HepG2 (cell line): ENCODE results near the gene TPX2. TPM values are rescaled to one million over a fixed set of nuclear protein-coding genes. Genes with fewer than 3 reads are reported as not detected.

Source experiments
- ATAC-seq: fragments of 200-7000 bp; cut with Tn5 transposase; 3 replicates; pipeline ENCODE4 v1.9.1; 2020; ENCODE audit warnings: mild to moderate bottlenecking, moderate library complexity
- BruUV-seq: library from RNA; stranded (reverse); fragments of 400-500 nt; replicated peaks from 2 replicates; lab custom pipeline; 2021; lab: Mats Ljungman, UMichigan
- CTCF ChIA-PET: fragments of 300-600 bp; formaldehyde crosslinking; extraction: SDS; loops from one replicate; lab custom pipeline; 2021; ENCODE audit warnings: low total read pairs, inconsistent platforms, low intra/inter-chr PET ratio; lab: Yijun Ruan, JAX
- POLR2A ChIA-PET: fragments of 350-600 bp; sonication (Branson Sonifier 250); formaldehyde crosslinking; loops from one replicate; lab custom pipeline; 2020; ENCODE audit warnings: antibody characterized with exemption, inconsistent platforms; lab: Yijun Ruan, JAX
- DNase-seq: peaks from one replicate; pipeline ENCODE4 v3.0.0-alpha.2; 2015; ENCODE audit warnings: low spot score
- FAIRE-seq: peaks from 3 replicates; lab custom pipeline; 2011; peaks lifted over from hg19 to GRCh38; lab: Jason Lieb, UNC
- H2AFZ ChIP-seq: one replicate; pipeline ENCODE4 v1.6.1; 2011; ENCODE audit warnings: low read length, inconsistent platforms
- H3K27ac ChIP-seq: fragments of 300-600 bp; 3 replicates; pipeline ENCODE4 v1.8.0; 2011; ENCODE audit warnings: mixed run types, mild to moderate bottlenecking, mixed read lengths, low read length, inconsistent platforms; ENCODE audit not compliant: insufficient read depth; ENCODE audit errors: extremely low read length
- H3K27me3 ChIP-seq, 2 experiments: fragments of 200-600 bp in 1 of 2; 2 replicates in 1 of 2; 3 replicates in 1 of 2; pipeline versions ENCODE4 v1.6.0 to v1.8.0; 2011; ENCODE audit warnings: low read length in 2 of 2, mild to moderate bottlenecking in 2 of 2, moderate library complexity in 2 of 2, inconsistent platforms in 1 of 2; ENCODE audit not compliant: insufficient read depth in 2 of 2, control insufficient read depth in 1 of 2
- H3K36me3 ChIP-seq, 2 experiments: fragments of 200-600 bp in 1 of 2; replicated peaks in 1 of 2; 2 replicates in 1 of 2; 3 replicates in 1 of 2; pipeline versions ENCODE4 v1.5.1 to v1.8.0; 2011; ENCODE audit warnings: low read length in 2 of 2, inconsistent platforms in 1 of 2; ENCODE audit not compliant: insufficient read depth in 2 of 2, control insufficient read depth in 1 of 2
- H3K4me1 ChIP-seq: 2 replicates; pipeline ENCODE4 v1.5.1; 2012; ENCODE audit warnings: low read length, inconsistent platforms; ENCODE audit not compliant: insufficient read depth
- H3K4me2 ChIP-seq: 2 replicates; pipeline ENCODE4 v1.6.0; 2011; ENCODE audit warnings: low read depth, low read length, inconsistent platforms
- H3K4me3 ChIP-seq, 3 experiments: fragments of 200-600 bp in 1 of 3; sonication (generic), shearing (Covaris generic) in 1 of 3; replicated peaks in 1 of 3; 2 replicates each; pipeline ENCODE4 v1.5.1; 2011 to 2016; ENCODE audit warnings: low read length in 3 of 3, inconsistent platforms in 2 of 3, low read depth in 2 of 3, mild to moderate bottlenecking in 2 of 3, control low read depth in 1 of 3, mixed read lengths in 1 of 3; ENCODE audit not compliant: insufficient read depth in 1 of 3
- H3K79me2 ChIP-seq: one replicate; pipeline ENCODE4 v1.6.1; 2011; ENCODE audit warnings: low read length, inconsistent platforms; ENCODE audit not compliant: insufficient read depth
- H3K9ac ChIP-seq: 2 replicates; pipeline ENCODE4 v1.6.0; 2011; ENCODE audit warnings: mild to moderate bottlenecking, low read depth, low read length, inconsistent platforms; ENCODE audit not compliant: insufficient read depth
- H3K9me3 ChIP-seq: 2 replicates; pipeline ENCODE4 v1.5.1; 2012; ENCODE audit warnings: mild to moderate bottlenecking, low read length
- H4K20me1 ChIP-seq: 2 replicates; pipeline ENCODE4 v1.6.0; 2011; ENCODE audit warnings: inconsistent platforms, mild to moderate bottlenecking, low read length, moderate library complexity; ENCODE audit not compliant: insufficient read depth
- HNRNPUL1 ChIP-seq: fragments of 200-400 bp; formaldehyde crosslinking; IDR thresholded peaks from 2 replicates; pipeline ENCODE4 v1.6.1; 2017; ENCODE audit warnings: low read depth, mild to moderate bottlenecking, low read length, moderate library complexity
- NFYC ChIP-seq: IDR thresholded peaks from 2 replicates; pipeline ENCODE4 v1.6.1; 2016; ENCODE audit warnings: missing genetic modification reagents, missing compliant biosample characterization
- SP5 ChIP-seq: IDR thresholded peaks from 2 replicates; pipeline ENCODE4 v1.6.1; 2016; ENCODE audit warnings: low read depth, borderline replicate concordance
- TAF15 ChIP-seq: fragments of 200-400 bp; formaldehyde crosslinking; IDR thresholded peaks from one replicate; pipeline ENCODE4 v1.6.1; 2018; ENCODE audit warnings: mild to moderate bottlenecking, low read depth, low read length; ENCODE audit not compliant: poor library complexity, severe bottlenecking
- ZNF143 ChIP-seq: sonication (generic); formaldehyde crosslinking; IDR thresholded peaks from 2 replicates; pipeline ENCODE4 v1.4.0; 2020; ENCODE audit warnings: missing genetic modification reagents
- ZNF776 ChIP-seq: sonication (generic); formaldehyde crosslinking; IDR thresholded peaks from 2 replicates; pipeline ENCODE4 v1.4.0; 2020; ENCODE audit warnings: mild to moderate bottlenecking, missing genetic modification reagents
- ZNF788 ChIP-seq: sonication (generic); formaldehyde crosslinking; IDR thresholded peaks from 2 replicates; pipeline ENCODE4 v1.5.0; 2020; ENCODE audit warnings: mild to moderate bottlenecking, missing genetic modification reagents, borderline replicate concordance
- ZNF841 ChIP-seq: sonication (generic); formaldehyde crosslinking; IDR thresholded peaks from 2 replicates; pipeline ENCODE4 v1.8.1; 2023; ENCODE audit warnings: missing genetic modification reagents, borderline replicate concordance
- WGBS: methylation state at CpG from one replicate; pipeline ENCODE4 v1.1.6; 2017; ENCODE audit warnings: low lambda C conversion rate; 5-methylcytosine and 5-hydroxymethylcytosine counted together
- in situ Hi-C: cut with HindIII; loops from 2 replicates; pipeline ENCODE4 v1.10.0; 2017; ENCODE audit warnings: low pct_unique_long_range_greater_than_20kb; ENCODE audit not compliant: extremely low pct_ligation_motif_present
- intact Hi-C: fragments of 100-400 bp; cut with micrococcal nuclease; formaldehyde crosslinking; loops from one replicate; pipeline ENCODE4 v1.10.0; 2022; ENCODE audit not compliant: unreplicated experiment
- polyA plus RNA-seq, 8 experiments: library from polyadenylated mRNA; depleted of rRNA in 3 of 8; stranded (reverse) in 7 of 8; unstranded in 1 of 8; fragments of >200 nt; fragmentation: Illumina TruSeq in 4 of 8; extraction: Trizol in 4 of 8; gene quantifications; 2 replicates each; pipeline versions ENCODE4 v1.2.1 to v1.2.3, GENCODE V29; 2011 to 2016; ENCODE audit warnings: low read depth in 4 of 8, missing spikeins in 1 of 8, mixed read lengths in 1 of 8; ENCODE audit not compliant: insufficient read depth in 1 of 8
- total RNA-seq, 5 experiments: library from RNA; depleted of rRNA; stranded (reverse); fragments of >200 nt; fragmentation: Illumina TruSeq; extraction: Trizol; gene quantifications; 2 replicates each; pipeline ENCODE4 v1.2.3, GENCODE V29; 2016; ENCODE audit warnings: low read depth in 1 of 5
- TF ChIP-seq, protein P1 (sequence below): sonication (generic); formaldehyde crosslinking; IDR thresholded peaks from 2 replicates; pipeline ENCODE4 v1.4.0; 2020; ENCODE audit warnings: missing genetic modification reagents, low read depth, mild to moderate bottlenecking, borderline replicate concordance
- TF ChIP-seq, protein P2 (sequence below): sonication (generic); formaldehyde crosslinking; IDR thresholded peaks from 2 replicates; pipeline ENCODE4 v1.5.1; 2020; ENCODE audit warnings: mild to moderate bottlenecking, missing genetic modification reagents, moderate library complexity
- TF ChIP-seq, protein P3 (sequence below): sonication (generic); formaldehyde crosslinking; IDR thresholded peaks from 2 replicates; pipeline ENCODE4 v1.4.0; 2020; ENCODE audit warnings: missing genetic modification reagents
- TF ChIP-seq, protein P4 (sequence below): IDR thresholded peaks from 2 replicates; pipeline ENCODE4 v1.6.1; 2016; ENCODE audit warnings: missing biosample characterization, missing genetic modification reagents, low read depth
- TF ChIP-seq, protein P5 (sequence below): sonication (generic); formaldehyde crosslinking; IDR thresholded peaks from 2 replicates; pipeline ENCODE4 v1.4.0; 2020; ENCODE audit warnings: missing genetic modification reagents, borderline replicate concordance

Gene TPX2
- total and polyA plus RNA-seq, 2 of the 13 experiments (the other 11 are each of a cell fraction or from before 2014, with no cell fraction given) = 34.3 to 124 TPM

DNA sequence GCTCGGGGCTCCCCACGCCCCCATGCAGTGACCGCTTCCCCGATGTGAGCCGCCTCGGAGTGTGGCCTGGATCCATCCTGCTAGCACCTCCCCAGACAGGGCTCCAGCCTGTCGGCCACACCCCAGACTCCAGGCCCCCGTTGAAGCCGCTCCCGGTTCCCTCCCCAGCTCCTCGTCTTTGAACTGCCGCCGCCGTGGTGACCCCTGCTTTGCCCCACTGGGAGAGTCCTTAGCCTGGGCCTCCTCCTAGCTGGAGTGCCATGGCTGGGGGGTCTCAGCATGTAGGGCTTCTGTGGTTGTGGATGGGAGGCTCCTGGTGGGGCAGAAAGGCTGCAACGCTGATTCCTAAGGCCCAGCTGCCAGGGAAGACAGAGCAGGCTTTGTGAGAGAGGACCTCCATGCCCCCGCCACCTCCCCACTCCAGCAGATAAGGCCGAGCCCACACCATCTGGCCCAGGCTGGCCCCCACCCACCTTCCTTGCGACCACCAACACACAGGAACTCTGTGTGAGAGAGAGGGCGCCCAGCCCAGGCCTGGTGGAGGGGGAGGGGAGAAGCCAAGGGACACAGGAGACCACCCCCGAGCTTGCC lies 94.9 kb downstream of the TPX2 start:
- ATAC-seq (peak; percentile 19), DNase-seq (no peak), FAIRE-seq (no peak)
- H3K4me1 ChIP-seq = peaks cover 31% of the 10 kb centered on the region
- no TSS peak for BruUV-seq
- H3K27ac ChIP-seq = no peak overlapping the region
- H2AFZ ChIP-seq = no peak overlapping the region
- H3K36me3 ChIP-seq = no peaks in the 10 kb centered on the region
- WGBS = 36% methylated on average over 16 of the region's 20 CpGs
- H3K79me2 ChIP-seq = no peaks in the 10 kb centered on the region
- in situ Hi-C loops (no loop called here), intact Hi-C loops (loop anchor here (1.0 kb wide), 1 partner anchor 12 kb away; no protein-coding TSS in a partner anchor)
- ChIA-PET POLR2A (no interaction called here), CTCF (interaction anchor here (0.6 to 1.9 kb wide), 3 partner anchors 11 to 197 kb away, joined by 3 to 11 read pairs (median 7); no protein-coding TSS in a partner anchor)
- H3K4me3 ChIP-seq = no peak overlapping the region
- no peak overlapping the region for H3K9ac ChIP-seq
- peaks cover 0 to 6% of the 10 kb centered on the region in 2 experiments; a peak in 3 of 5 replicates for H3K27me3 ChIP-seq
- H3K4me2 ChIP-seq = peak overlapping the region; percentile 19
- H3K9me3 ChIP-seq = no peaks in the 10 kb centered on the region
- no peaks in the 10 kb centered on the region for H4K20me1 ChIP-seq
- TF ChIP-seq ZNF788 = no peak
- TF ChIP-seq, protein P1, sequence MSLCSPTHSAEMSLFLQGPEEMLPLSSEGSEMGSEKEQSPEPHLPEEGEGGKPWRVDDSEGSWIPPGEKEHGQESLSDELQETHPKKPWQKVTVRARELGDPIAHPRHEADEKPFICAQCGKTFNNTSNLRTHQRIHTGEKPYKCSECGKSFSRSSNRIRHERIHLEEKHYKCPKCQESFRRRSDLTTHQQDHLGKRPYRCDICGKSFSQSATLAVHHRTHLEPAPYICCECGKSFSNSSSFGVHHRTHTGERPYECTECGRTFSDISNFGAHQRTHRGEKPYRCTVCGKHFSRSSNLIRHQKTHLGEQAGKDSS (CRISPR knock-in tag) = no peak
- TF ChIP-seq ZNF776 (CRISPR knock-in tag) = 0 out of 2 replicates have a peak, but pooled peaks have one; percentile 27
- TF ChIP-seq NFYC (CRISPR knock-in tag) = no peak
- TF ChIP-seq HNRNPUL1 = no peak
- peak; percentile 33 for TF ChIP-seq TAF15
- TF ChIP-seq, protein P2, sequence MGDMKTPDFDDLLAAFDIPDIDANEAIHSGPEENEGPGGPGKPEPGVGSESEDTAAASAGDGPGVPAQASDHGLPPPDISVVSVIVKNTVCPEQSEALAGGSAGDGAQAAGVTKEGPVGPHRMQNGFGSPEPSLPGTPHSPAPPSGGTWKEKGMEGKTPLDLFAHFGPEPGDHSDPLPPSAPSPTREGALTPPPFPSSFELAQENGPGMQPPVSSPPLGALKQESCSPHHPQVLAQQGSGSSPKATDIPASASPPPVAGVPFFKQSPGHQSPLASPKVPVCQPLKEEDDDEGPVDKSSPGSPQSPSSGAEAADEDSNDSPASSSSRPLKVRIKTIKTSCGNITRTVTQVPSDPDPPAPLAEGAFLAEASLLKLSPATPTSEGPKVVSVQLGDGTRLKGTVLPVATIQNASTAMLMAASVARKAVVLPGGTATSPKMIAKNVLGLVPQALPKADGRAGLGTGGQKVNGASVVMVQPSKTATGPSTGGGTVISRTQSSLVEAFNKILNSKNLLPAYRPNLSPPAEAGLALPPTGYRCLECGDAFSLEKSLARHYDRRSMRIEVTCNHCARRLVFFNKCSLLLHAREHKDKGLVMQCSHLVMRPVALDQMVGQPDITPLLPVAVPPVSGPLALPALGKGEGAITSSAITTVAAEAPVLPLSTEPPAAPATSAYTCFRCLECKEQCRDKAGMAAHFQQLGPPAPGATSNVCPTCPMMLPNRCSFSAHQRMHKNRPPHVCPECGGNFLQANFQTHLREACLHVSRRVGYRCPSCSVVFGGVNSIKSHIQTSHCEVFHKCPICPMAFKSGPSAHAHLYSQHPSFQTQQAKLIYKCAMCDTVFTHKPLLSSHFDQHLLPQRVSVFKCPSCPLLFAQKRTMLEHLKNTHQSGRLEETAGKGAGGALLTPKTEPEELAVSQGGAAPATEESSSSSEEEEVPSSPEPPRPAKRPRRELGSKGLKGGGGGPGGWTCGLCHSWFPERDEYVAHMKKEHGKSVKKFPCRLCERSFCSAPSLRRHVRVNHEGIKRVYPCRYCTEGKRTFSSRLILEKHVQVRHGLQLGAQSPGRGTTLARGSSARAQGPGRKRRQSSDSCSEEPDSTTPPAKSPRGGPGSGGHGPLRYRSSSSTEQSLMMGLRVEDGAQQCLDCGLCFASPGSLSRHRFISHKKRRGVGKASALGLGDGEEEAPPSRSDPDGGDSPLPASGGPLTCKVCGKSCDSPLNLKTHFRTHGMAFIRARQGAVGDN (CRISPR knock-in tag) = peak; percentile 9; the same call in 1 of the 2 replicates
- TF ChIP-seq, protein P3, sequence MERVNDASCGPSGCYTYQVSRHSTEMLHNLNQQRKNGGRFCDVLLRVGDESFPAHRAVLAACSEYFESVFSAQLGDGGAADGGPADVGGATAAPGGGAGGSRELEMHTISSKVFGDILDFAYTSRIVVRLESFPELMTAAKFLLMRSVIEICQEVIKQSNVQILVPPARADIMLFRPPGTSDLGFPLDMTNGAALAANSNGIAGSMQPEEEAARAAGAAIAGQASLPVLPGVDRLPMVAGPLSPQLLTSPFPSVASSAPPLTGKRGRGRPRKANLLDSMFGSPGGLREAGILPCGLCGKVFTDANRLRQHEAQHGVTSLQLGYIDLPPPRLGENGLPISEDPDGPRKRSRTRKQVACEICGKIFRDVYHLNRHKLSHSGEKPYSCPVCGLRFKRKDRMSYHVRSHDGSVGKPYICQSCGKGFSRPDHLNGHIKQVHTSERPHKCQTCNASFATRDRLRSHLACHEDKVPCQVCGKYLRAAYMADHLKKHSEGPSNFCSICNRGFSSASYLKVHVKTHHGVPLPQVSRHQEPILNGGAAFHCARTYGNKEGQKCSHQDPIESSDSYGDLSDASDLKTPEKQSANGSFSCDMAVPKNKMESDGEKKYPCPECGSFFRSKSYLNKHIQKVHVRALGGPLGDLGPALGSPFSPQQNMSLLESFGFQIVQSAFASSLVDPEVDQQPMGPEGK (CRISPR knock-in tag) = 0 out of 2 replicates have a peak, but pooled peaks have one; percentile 25
- TF ChIP-seq, protein P4, sequence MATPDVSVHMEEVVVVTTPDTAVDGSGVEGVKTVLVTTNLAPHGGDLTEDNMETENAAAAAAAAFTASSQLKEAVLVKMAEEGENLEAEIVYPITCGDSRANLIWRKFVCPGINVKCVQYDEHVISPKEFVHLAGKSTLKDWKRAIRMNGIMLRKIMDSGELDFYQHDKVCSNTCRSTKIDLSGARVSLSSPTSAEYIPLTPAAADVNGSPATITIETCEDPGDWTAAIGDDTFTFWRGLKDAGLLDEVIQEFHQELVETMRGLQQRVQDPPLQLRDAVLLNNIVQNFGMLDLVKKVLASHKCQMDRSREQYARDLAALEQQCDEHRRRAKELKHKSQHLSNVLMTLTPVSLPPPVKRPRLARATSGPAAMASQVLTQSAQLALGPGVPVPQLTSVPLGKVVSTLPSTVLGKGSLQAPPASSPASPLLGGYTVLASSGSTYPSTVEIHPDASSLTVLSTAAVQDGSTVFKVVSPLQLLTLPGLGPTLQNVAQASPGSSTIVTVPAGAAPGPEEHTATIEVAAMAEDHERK (CRISPR knock-in tag) = no peak
- no peak for TF ChIP-seq ZNF841 (CRISPR knock-in tag)
- TF ChIP-seq, protein P5, sequence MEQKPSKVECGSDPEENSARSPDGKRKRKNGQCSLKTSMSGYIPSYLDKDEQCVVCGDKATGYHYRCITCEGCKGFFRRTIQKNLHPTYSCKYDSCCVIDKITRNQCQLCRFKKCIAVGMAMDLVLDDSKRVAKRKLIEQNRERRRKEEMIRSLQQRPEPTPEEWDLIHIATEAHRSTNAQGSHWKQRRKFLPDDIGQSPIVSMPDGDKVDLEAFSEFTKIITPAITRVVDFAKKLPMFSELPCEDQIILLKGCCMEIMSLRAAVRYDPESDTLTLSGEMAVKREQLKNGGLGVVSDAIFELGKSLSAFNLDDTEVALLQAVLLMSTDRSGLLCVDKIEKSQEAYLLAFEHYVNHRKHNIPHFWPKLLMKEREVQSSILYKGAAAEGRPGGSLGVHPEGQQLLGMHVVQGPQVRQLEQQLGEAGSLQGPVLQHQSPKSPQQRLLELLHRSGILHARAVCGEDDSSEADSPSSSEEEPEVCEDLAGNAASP (CRISPR knock-in tag) = no peak
- no peak for TF ChIP-seq ZNF143 (CRISPR knock-in tag)
- no peak for TF ChIP-seq SP5 (CRISPR knock-in tag)
